CD4-positive, alpha-beta T cell treated with Interleukin-17A for 1 hour (primary cell): Measurements from ENCODE around the gene USF1.
"Not testable (repeated sequence)": the region's sequence is repeated elsewhere in the genome, so short reads cannot be mapped to it uniquely, and the experiment has no call there.

Experiments used
- DNase-seq: peaks from one replicate; pipeline ENCODE4 v3.0.0-alpha.2; 2020

USF1 gene

DNA sequence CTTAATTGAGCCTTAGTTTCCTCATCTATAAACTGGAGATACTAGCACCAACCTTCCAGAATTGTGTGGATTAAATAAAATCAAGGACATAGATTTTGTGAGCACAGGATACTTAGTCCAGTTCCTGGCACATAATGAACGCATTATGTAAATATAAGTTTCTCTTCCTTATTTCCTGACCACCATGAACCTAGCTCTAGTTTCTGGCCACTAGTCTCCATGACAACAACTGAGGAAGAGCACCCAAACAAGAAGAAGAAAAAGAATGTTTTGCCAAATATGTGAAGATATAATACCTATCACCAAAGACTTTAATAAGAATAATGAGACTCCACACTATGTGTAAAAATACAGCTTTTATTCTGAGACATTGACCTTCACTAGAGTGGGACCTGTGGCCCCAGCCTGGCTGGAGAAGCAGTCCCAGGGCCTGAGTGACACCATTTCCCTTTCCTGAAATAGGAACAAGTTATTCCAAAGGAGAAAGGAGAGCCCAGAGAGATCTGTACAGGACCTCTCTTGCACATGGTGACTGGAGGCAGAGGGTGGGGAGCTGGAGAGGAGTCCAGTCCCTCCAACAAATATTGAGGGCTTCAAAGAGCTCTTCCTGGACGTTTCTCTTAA, 940 bp upstream of the USF1 start:
- DNase-seq: peak; percentile 56

DNA sequence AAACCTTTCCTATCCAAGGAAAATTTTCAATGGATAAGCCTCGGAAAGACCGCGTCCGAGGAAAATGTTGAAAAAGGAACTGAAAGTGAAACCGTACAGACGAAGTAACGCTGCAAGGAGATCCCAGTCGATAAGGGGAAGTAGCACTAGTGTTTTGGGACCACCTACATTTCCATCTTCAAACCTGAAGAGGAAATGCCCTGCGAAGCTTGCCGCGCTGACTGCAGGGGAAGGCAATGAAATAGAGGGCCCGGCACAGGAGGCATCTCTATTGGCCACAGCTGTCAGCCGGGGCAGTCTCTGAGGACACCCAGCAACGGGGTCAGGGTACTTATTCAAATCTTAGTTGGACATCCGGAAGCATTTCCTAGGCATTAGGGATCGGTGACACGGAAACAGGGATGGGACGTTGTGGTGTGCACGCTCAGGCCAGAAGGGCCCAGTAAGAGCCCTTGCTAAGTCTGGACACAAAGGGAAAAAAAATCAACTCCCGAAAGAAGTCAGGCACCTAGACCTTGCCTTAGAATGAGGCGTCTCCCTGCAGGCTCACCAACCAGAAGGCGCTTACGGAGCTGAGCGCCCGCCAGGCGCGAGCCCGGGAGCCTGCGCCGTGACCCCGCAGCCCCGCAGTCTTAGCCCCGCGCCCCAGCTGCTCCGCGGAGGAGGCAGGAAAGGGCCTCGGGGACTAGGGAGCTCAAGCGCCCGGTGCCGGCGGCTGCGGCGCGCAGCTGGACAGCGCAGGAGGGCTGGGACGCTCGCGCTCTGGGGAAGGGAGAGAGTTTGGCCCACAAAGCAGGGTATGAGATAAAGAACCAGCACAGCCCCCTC, 655 bp downstream of the USF1 start:
- DNase-seq: peak; percentile 82

DNA sequence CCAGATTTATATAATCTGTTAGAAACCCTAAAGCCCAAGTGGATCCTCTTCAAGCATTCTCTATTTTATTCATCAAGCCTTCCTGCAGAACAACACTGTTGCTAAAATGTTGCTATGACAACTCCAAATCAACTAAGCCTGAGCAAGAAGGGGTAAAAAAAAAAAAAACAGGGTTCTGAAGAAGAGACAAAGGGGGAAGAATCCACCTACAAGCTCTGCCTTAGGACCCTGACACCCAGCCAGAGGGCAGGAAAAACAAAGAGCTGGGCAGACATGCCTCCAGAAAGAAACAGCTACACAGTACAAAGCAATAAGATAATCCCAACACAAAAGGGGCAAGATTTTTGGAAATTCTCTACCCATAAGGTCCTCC, 1.3 kb downstream of the USF1 start:
- peak; percentile 67 for DNase-seq

DNA sequence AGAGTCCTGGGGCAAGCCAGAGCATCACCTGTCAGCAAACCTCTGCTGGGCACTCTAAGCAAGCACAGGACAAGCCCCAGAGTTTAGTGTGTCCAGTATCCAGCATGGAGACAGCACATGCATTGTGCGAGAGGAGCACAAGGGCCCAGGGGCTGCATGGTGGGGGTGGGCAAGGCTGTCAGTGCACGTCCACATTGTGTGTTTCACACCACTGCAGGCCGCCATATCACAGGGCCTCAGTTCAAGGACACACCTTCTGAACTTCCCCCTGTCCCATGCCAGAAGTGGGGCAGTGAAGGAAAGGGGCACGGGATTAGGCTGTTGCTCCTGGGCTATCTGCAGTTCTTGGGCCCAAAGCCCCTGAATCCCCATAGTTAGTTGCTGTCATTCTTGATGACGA, 6.2 kb downstream of the USF1 start:
- no peak for DNase-seq

DNA sequence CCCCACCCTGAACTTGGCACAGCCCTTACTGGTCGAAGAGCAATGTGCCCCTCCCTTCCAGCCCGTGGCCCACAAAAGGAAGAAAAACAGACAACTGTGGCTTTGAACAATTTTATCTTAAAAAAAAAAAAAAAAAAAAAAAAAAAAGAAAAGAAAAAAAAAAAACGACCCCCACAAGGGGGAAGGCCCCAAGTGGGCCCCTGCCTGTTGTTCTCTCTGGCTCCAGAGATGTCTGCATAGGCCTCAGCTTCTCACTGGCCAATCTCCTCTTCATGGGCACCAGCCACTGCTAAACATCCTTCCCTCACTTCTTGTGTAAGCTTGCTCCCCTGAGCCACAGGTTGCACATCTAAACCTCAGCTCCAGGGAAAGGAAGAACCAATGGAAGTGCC, 6.6 kb downstream of the USF1 start:
- no peak for DNase-seq

DNA sequence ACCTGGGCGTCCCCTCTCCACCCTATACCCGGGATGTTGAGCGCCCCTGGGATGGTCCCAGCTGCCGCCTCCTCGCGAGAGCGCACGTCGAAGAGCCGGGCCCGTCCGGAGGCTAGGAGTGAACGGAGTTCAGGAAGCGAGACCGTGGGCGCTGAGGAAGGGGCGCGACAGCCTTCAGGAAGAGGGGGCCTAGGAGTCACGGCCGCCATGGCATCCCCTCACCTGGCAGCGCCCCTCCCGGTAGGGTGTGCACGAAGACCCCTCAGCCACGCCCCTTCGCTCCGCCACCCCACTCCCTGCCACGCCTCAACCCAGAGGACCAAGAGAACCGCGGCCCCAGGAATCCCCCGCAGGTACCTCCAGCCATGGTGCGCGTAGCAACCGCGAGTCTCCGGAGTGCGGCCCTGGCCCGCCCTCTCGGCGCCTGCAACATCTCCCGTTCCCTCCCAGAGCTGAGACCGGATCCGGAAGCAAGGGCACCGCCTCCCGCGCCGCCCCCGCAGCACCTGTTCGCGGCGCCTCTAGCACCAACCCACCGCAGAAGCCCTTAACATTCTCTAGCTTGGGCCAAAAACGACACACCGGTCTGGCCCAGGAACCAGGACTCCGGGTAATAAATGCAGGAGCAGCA, 7.1 kb downstream of the USF1 start, which contains the start of gene TSTD1:
Gene TSTD1, minus strand, starts transcription at position 442 of the 631 bp plus-strand sequence. Its CDS starts 75 bp downstream, at position 367.
- DNase-seq: peak; percentile 92

DNA sequence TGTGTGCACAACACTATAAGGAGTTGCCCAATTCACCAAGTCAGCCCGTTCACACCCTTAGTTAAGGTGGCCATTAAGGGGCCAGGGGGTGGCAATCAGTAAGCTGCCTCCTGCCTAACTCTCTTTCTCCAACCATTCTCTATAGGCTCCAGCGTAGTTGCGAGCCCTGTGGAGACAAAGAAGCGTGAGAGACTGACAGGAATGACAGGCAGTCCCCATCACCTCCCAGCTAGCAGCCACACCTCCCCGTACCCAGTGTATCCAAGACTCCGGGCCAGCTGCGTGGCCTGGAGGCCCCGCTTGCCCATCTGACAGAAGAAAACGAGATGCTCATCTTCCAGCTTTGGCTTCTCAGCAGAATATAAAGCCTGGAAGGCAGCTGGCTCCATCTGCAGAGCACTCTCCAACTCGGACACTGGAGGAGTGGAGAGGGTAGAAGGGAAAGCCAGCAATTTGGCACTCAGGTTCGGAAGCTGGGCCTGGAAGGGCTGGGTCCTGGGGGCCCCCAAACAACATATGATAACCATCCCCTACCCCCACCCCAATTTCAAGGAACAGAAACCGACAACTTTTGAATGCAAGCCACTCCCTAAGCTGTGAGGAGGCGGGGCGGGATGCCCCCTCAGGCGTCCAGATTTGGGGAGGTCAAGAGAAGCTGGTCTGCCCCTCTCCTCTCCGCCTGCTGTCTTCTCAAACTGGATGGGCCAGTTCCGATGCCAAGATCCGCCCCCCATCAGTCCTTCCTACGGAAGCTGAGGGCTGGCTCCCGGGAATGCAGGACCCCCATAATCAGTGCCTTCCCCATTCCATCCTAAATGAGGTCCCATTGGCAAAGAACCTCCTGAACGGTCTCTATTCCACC, 7.9 kb downstream of the USF1 start:
- no peak for DNase-seq

DNA sequence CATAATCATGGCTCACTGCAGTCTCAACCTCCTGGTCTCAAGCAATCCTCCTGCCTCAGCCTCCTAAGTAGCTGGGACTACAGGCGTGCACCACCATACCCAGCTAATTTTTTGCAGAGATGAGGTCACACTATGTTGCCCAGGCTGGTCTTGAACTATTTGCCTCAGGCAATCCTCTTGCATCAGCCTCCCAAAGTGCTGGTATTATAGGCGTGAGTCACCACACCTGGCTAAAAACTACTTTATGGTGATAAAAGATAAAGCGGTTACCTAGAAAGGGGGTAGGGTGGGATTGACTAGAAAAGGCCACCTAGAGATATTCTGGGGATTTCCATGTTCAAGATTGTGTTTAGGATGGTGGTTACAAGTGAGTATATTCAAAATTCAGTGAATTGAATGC, 12.0 kb downstream of the USF1 start:
- DNase-seq: no peak

DNA sequence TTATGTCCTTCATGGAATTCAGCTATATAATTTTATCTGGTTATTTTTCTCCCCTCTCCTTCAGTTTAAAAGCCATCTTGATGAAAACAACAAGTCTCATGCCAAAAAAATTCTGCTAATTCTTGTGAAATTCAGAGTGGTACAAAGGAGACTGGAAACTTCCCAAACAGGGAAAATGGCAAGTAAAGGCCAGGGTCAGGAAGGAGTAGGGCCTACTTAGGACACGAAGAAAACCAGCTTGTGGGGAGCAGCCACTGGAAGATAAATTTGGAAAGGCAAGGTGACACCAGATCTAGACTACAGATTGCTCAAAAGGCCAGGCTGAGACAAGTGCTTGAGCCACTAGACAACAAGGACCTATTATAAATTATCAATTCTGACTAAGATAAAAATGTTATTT, 13.4 kb downstream of the USF1 start:
- no peak for DNase-seq

DNA sequence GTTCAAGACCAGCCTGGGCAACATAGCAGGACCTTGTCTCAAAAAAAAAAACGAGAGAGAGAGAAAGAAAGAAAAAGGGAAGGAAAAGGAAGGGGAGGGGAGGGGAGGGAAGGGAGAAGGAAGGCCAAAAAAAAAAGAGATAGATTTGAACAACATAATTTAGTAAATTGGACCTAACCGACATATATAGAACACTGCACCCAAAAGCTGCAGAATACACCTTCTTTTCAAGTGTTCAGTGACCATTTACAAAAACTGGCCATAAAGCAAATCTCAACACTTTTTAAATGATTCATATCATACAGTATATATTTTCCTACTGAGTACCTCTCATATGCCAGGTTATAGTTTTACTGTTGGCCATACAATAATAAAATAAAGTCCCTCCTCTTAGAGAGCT, 13.9 kb downstream of the USF1 start:
- DNase-seq: no peak

DNA sequence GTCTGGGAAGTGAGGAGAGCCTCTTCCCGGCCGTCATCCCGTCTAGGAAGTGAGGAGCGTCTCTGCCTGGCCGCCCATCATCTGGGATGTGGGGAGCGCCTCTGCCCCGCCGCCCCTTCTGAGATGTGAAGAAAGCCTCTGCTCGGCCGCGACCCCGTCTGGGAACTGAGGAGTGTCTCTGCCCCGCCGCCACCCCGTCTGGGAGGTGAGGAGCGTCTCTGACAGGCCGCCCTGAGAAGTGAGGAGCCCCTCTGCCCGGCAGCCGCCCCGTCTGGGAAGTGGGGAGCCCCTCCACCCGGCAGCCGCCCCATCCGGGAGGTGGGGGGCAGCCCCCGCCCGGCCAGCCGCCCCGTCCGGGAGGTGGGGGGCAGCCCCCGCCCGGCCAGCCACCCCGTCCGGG, 16.3 kb downstream of the USF1 start:
- not testable (repeated sequence) for DNase-seq

DNA sequence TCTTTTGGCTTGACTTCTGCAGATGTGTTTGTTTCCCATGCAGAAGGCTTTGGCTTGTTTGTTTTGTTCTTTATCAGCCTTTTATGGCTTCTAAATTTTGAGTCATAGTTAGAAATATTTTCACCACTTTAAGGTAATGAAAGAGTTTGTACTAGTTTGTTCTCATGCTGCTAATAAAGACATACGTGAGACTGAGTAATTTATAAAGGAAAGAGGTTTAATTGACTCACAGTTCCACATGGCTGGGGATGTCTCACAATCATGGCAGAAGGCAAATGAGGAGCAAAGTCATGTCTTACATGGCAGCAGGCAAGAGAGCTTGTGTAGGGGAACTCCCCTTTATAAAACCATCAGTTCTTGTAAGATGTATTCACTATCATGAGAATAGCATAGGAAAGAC, 18.8 kb downstream of the USF1 start:
- not testable (repeated sequence) for DNase-seq

DNA sequence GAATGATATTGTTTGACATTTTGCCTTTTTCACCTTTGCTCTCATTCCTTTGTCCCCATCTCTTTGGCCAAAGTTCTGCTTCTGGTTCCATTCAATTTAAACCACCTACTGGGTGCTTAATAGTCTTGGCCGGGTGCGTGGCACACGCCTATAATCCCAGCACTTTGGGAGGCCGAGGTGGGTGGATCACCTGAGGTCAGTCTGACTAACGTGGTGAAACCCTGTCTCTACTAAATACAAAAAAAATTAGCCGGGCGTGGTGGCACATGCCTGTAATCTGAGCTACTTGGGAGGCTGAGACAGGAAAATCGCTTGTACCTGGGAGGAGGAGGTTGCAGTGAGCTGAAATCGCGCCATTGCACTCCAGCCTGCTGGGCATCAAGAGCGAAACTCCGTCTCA, 23.3 kb downstream of the USF1 start:
- not testable (repeated sequence) for DNase-seq

DNA sequence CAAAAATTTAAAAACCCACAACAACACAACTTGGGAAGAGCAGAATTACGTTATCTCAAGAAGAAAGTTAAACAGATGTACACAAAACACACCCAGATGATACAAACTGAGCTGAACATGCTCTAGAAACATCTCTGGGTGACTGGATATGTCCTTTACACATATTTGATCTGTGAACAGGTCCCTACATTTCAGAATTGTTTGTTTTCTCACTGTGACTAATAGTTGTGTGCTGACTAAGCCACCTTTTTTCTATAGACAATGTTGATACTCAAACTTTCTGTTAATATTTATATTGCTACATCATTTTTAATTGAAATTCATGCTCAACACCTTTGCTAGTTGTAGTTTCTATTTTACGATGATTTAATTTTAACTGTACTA, 23.8 kb downstream of the USF1 start:
- no peak for DNase-seq

DNA sequence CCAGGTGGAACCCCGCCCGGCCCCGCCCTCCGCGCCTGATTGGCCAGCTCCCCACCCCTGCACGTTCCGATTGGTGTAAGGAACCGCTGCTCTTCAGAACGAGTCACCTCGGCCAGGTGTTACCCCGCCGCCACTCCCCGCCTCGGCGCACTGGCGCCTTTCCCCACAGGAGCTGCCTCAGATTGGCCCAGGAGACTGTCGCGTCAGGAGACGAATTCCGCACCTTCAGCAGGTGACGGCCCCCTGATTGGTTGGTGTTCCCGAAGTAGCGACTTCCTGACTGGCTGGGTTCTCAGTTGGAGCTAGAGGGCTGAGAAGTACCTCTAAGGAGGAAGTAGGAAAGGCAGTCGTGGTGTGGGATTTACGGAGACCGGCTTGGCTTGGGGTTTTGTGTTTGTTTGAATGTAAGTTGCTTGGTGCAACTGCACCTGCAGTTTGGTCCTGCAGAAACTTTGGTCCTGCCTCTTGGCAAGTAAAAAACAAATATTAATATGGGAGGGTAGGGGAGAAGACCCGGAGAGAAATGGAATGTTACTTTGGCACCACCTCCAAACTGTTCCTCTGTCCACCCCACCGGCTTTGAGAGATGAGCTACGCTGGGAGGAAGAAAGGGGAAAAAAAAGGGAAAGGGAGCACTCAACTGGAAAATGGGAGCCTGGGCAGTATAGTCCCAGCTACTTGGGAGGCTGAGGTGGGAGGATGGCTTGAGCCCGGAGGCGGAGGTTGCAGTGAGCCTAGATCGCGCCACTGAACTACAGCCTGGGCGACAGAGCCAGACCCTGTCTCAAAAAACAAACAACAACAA, 24.4 kb downstream of the USF1 start:
- peak; percentile 96 for DNase-seq

DNA sequence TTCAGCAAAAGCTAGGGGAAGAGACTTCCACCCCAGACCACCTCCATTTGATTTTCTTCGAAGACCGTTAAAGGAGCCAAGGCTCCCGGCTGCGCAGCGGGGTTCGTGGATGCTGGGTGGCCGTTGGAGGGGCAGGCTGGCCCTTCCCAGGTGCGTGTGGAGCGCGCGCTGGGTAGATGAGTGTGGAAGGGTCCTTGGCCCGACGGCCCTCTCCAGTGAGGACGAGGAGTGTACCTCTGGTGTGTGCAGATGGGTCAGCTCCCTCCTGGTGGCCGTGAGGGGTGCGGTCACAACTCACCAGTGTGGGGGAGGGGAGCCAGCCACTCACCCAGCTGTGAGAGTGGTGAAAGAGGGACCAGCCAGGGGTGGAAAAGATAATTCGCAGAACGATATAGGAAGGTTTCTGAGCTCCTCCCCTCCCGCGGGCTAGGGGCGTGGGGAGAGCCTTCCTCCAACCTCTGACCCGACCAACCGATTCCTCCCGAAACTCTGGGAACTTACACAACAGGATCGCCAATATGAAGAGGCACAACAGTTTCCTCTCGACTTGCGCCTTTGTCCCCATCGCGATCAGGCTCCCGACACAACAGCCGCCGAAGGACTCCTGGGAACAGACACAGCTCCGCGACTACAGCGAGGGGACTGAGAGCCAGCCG, 25.1 kb downstream of the USF1 start, which contains the start of gene F11R:
Gene F11R, minus strand, starts transcription at position 644 of the 656 bp plus-strand sequence. Its CDS starts 79 bp downstream, at position 565.
- DNase-seq: no peak

DNA sequence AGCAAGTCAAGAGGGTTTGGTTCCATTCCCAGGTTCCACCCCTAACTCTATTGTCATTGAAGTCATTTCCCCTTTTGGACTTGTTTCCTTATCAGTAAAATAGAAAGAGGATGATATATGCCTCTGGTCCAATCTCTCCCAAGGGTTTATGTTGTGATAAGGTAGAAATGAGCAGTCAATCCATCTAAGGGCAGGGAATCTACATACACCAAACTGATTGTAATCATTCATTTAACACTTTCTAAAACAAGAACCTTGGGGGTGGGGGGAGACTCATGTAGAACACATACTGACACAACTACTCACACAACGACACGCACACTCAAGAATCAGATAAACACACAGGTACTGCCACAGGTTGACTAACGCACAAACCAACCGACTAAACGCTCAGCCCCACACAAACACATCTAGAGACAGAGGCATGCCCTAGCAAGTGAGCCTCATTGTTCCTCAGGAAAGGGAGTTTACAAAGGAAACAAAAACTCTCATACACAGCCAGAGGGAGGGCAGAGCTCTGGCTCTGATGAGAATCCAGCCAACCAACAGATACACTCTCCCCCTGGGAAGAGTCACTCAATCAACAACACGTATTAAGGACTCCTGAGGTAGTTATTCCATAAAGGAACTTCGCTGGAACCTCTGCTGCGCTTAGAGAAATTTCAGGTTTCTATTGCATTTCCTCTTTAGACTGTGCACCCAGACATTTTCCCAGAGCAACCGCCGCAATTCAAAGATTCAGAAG, 25.9 kb downstream of the USF1 start:
- no peak for DNase-seq

DNA sequence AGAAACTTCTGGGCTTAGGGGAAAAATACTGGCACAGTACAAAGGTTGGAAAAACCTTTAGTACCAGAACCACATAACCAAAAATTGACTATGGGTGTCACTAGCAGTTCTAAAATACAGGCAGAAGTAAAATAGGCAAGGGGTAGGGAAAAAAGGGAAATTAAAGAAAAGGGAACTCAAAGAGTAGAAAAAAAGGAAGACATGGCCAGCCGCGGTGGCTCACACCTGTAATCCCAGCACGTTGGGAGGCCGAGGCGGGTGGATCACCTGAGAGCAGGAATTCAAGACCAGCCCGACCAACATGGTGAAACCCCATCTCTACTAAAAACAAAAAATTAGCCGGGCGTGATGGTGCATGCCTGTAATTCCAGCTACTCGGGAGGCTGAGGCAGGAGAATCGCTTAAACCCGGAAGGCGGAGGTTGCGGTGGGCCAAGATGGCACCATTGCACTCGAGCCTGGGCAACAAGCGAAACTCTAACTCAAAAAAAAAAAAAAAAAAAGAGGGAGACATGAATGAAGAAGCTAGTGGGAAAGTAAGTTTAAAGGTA, 26.6 kb downstream of the USF1 start:
- not testable (repeated sequence) for DNase-seq

DNA sequence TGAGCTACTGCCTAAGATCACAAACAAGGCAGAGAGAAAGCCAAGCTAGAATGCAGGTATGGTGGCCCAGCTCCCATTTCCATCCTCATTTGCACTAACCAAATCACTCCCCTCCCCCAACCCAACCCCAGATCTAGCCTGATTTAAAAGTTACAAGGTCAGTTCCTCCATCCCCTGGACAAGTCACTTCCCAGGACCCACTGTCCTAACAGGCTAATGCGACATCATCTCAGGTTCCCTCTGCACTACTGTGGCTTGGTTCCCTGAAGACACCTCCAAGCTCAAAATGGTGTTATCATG, 27.2 kb downstream of the USF1 start:
- no peak for DNase-seq

DNA sequence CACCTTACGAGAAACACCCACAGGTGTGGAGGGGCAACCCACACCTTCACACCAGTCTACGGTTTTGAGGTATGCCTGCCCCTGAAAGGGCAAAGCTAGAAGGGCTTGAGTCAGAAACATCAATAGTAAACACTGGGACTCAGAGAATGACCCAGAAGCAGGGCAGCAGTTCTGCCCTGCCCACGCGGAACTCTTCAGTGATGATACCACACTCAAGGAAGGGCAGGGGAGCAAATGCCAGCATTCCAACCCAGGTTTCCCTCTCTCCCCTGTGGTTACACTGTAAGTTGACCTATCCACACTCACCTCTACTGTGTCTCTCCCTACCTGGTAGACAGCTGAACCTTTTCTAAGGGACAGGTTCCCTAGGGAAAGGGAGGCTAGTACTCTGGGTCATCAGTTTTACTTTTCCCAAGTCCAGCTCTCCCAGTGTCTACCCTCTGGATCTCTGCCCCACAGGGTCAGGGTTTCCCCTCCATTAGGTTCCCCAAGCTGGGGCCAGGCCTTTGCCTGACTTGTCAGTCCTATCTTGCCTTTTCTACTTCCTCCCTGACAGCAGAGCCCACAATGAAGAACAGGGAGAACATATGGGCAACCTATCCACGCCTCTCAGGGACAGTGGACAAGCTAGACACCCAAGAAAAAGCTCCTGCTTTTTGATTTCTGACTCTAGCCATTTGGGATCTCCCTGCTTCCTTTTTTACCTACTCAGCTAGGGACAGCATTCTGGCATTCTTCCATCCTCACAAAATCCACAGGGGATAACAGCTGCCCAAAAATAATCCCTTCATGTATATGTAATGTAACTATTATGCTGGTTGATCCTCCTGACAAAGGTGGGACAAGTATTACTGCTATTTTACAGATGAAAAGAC, 27.8 kb downstream of the USF1 start:
- no peak for DNase-seq
